GM23338 (cell line): ENCODE results near the gene ADAM10. TPM values are rescaled to one million over a fixed set of nuclear protein-coding genes. Genes with fewer than 3 reads are reported as not detected.

Experiments
- ATAC-seq: fragments of 200-7000 bp; cut with Tn5 transposase; 3 replicates; pipeline ENCODE4 v1.9.1; 2020
- DNase-seq: peaks from one replicate; pipeline ENCODE4 v3.0.0-alpha.2; 2015; ENCODE audit warnings: low spot score
- H2AFZ ChIP-seq: fragments of 200-600 bp; sonication (generic); 2 replicates; pipeline ENCODE4 v1.8.0; 2016; ENCODE audit warnings: antibody characterized with exemption, mild to moderate bottlenecking, moderate library complexity
- H3F3A ChIP-seq: fragments of 200-600 bp; sonication (generic); replicated peaks from 2 replicates; pipeline ENCODE4 v1.8.0; 2017; ENCODE audit warnings: antibody characterized with exemption, mixed run types, low read depth
- H3K27ac ChIP-seq: fragments of 200-600 bp; sonication (generic); 2 replicates; pipeline ENCODE4 v1.6.1; 2016; ENCODE audit warnings: low read depth
- H3K27me3 ChIP-seq: fragments of 200-600 bp; sonication (generic); 2 replicates; pipeline ENCODE4 v1.8.0; 2016; ENCODE audit warnings: mild to moderate bottlenecking, mixed run types, moderate library complexity; ENCODE audit not compliant: insufficient read depth
- H3K36me3 ChIP-seq: fragments of 200-600 bp; sonication (generic); 2 replicates; pipeline ENCODE4 v1.8.0; 2016; ENCODE audit warnings: mild to moderate bottlenecking; ENCODE audit not compliant: insufficient read depth
- H3K4me1 ChIP-seq: fragments of 200-600 bp; sonication (generic); 2 replicates; pipeline ENCODE4 v1.8.0; 2016; ENCODE audit warnings: mild to moderate bottlenecking, moderate library complexity; ENCODE audit not compliant: insufficient read depth
- H3K4me2 ChIP-seq: fragments of 200-600 bp; sonication (generic); 2 replicates; pipeline ENCODE4 v1.7.1; 2017; ENCODE audit warnings: mixed run types
- H3K4me3 ChIP-seq: fragments of 200-600 bp; sonication (generic); 2 replicates; pipeline ENCODE4 v1.6.1; 2016; ENCODE audit warnings: mixed run types
- H3K79me2 ChIP-seq: fragments of 200-600 bp; sonication (generic); replicated peaks from 2 replicates; pipeline ENCODE4 v1.8.0; 2017; ENCODE audit warnings: mild to moderate bottlenecking; ENCODE audit not compliant: insufficient read depth
- H3K9me2 ChIP-seq: fragments of 200-600 bp; sonication (generic); 2 replicates; pipeline ENCODE4 v1.8.0; 2017; ENCODE audit not compliant: insufficient read depth
- H4K20me1 ChIP-seq: fragments of 200-600 bp; sonication (generic); replicated peaks from 2 replicates; pipeline ENCODE4 v1.8.0; 2017; ENCODE audit warnings: mild to moderate bottlenecking; ENCODE audit not compliant: insufficient read depth
- H3K27ac Mint-ChIP-seq: 2 replicates; pipeline ENCODE4 v1.8.0; 2020; ENCODE audit warnings: inconsistent platforms, mild to moderate bottlenecking, moderate library complexity, mixed read lengths
- H3K27me3 Mint-ChIP-seq: 3 replicates; pipeline ENCODE4 v1.8.0; 2022; ENCODE audit warnings: low read depth, mild to moderate bottlenecking, moderate library complexity, mixed read lengths, inconsistent platforms; ENCODE audit not compliant: insufficient read depth, poor library complexity
- H3K36me3 Mint-ChIP-seq: 3 replicates; pipeline ENCODE4 v1.8.0; 2021; ENCODE audit warnings: low read depth, mild to moderate bottlenecking, inconsistent platforms, moderate library complexity, mixed read lengths
- H3K4me1 Mint-ChIP-seq: 3 replicates; pipeline ENCODE4 v1.8.0; 2020; ENCODE audit warnings: mild to moderate bottlenecking, inconsistent platforms, mixed read lengths
- H3K4me3 Mint-ChIP-seq: 3 replicates; pipeline ENCODE4 v1.8.0; 2021; ENCODE audit warnings: moderate library complexity, mild to moderate bottlenecking, inconsistent platforms, mixed read lengths
- H3K9me3 Mint-ChIP-seq: 3 replicates; pipeline ENCODE4 v1.8.0; 2020; ENCODE audit warnings: moderate library complexity, mild to moderate bottlenecking, inconsistent platforms, mixed read lengths
- CREB1 ChIP-seq: fragments of 250-450 bp; sonication (Bioruptor Pico); IDR thresholded peaks from 2 replicates; pipeline ENCODE4 v1.5.0; 2020; ENCODE audit warnings: low read depth, mild to moderate bottlenecking, moderate library complexity
- ETS1 ChIP-seq: IDR thresholded peaks from 2 replicates; pipeline ENCODE4 v1.6.1; 2016; ENCODE audit warnings: antibody characterized with exemption
- EZH2 ChIP-seq: fragments of 200-600 bp; sonication (generic); IDR thresholded peaks from one replicate; pipeline ENCODE4 v1.8.0; 2017; ENCODE audit warnings: antibody characterized with exemption, mild to moderate bottlenecking, low read depth; ENCODE audit not compliant: unreplicated experiment
- EZH2phosphoT487 ChIP-seq: fragments of 200-600 bp; sonication (generic); IDR thresholded peaks from one replicate; pipeline ENCODE4 v1.8.1; 2018; ENCODE audit warnings: antibody characterized with exemption; ENCODE audit not compliant: unreplicated experiment
- JUNB ChIP-seq: IDR thresholded peaks from one replicate; pipeline ENCODE4 v1.6.1; 2016; ENCODE audit warnings: antibody characterized with exemption; ENCODE audit not compliant: unreplicated experiment
- NANOG ChIP-seq: IDR thresholded peaks from 2 replicates; pipeline ENCODE4 v1.6.1; 2016; ENCODE audit warnings: antibody characterized with exemption, borderline replicate concordance
- POLR2AphosphoS5 ChIP-seq: IDR thresholded peaks from 2 replicates; pipeline ENCODE4 v1.6.1; 2016; ENCODE audit warnings: antibody characterized with exemption, low read depth
- REST ChIP-seq: IDR thresholded peaks from one replicate; pipeline ENCODE4 v1.6.1; 2018; ENCODE audit warnings: antibody characterized with exemption; ENCODE audit not compliant: unreplicated experiment
- STAT1 ChIP-seq: IDR thresholded peaks from one replicate; pipeline ENCODE4 v1.6.1; 2016; ENCODE audit warnings: antibody characterized with exemption; ENCODE audit not compliant: unreplicated experiment
- ZNF114 ChIP-seq: fragments of 250-450 bp; sonication (Bioruptor Pico); IDR thresholded peaks from 2 replicates; pipeline ENCODE4 v1.5.0; 2020; ENCODE audit warnings: mild to moderate bottlenecking, moderate library complexity
- ZNF331 ChIP-seq: fragments of 250-450 bp; sonication (Bioruptor Pico); IDR thresholded peaks from 2 replicates; pipeline ENCODE4 v1.5.0; 2020; ENCODE audit warnings: low read depth, mild to moderate bottlenecking, moderate library complexity
- polyA plus RNA-seq: library from polyadenylated mRNA; unstranded; fragments of >200 nt; fragmentation: Nextera tagmentation; extraction: Ambion mirVana; gene quantifications from 2 replicates; pipeline ENCODE4 v1.2.1, GENCODE V29; 2016
- total RNA-seq: library from RNA; depleted of rRNA; stranded (reverse); fragments of >200 nt; shearing (Covaris generic); gene quantifications from 2 replicates; pipeline ENCODE4 v1.2.3, GENCODE V29; 2014
- TF ChIP-seq, protein P1 (sequence below): fragments of 250-450 bp; sonication (Bioruptor Pico); IDR thresholded peaks from 2 replicates; pipeline ENCODE4 v1.5.0; 2020; ENCODE audit warnings: mild to moderate bottlenecking, moderate library complexity
- TF ChIP-seq, protein P2 (sequence below), 2 experiments: fragments of 200-600 bp in 1 of 2; sonication (generic) in 1 of 2; conservative IDR thresholded peaks; 2 replicates each; pipeline versions ENCODE4 v1.5.1 to v1.6.1; 2016 to 2017; ENCODE audit warnings: antibody characterized with exemption in 2 of 2, low read depth in 2 of 2, mild to moderate bottlenecking in 2 of 2, moderate library complexity in 1 of 2

Gene ADAM10
- total and polyA plus RNA-seq, 2 experiments from 2014 or later, result 25.0 to 114 TPM

DNA sequence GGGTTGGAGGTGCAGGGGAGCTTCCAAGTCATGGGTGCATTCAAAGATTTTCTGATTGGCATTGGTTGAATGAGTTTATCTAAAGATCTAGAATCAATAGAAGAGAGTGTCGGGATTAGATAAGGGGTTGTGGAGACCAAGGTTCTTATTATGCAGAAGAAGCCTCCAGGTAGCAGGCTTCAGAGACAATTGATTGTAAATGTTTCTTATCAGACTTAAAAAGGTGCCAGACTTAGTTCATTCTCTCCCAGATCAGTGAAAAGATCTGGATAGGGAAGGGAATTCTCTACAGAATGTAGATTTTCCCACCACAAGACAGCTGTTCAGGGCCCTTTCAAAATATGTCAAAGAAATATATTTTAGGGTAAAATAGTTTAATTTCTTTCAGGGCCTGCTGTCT lies 188.2 kb downstream of the ADAM10 start:
- no peak for ATAC-seq
- no peak for DNase-seq
- Histone ChIP-seq H3K9me2 (0 out of 2 replicates have a peak, but pooled peaks cover 5% of the 10 kb centered on the region), H3K4me1 (peaks cover 5% of the 10 kb centered on the region; the same call in 1 of the 2 replicates), H4K20me1 (no peaks in the 10 kb centered on the region), H2AFZ (no peak overlapping the region), H3F3A (no peaks in the 10 kb centered on the region), H3K27ac (no peak overlapping the region), H3K79me2 (no peaks in the 10 kb centered on the region), H3K4me2 (no peak overlapping the region), H3K27me3 (no peaks in the 10 kb centered on the region), H3K4me3 (no peak overlapping the region), H3K36me3 (no peaks in the 10 kb centered on the region; the same call in 1 of the 2 replicates)
- Mint-ChIP-seq H3K4me3 (no peak overlapping the region), H3K4me1 (peaks cover 12% of the 10 kb centered on the region), H3K9me3 (peaks cover 10% of the 10 kb centered on the region; the same call in 2 of the 3 replicates), H3K27ac (peak overlapping the region; percentile 18; the same call in 1 of the 2 replicates), H3K36me3 (peaks cover 5% of the 10 kb centered on the region; the same call in 1 of the 3 replicates), H3K27me3 (peaks cover 5% of the 10 kb centered on the region)
- TF ChIP-seq CREB1 (CRISPR knock-in tag) (no peak), ETS1 (no peak), REST (no peak), ZNF114 (no peak), EZH2phosphoT487 (no peak), STAT1 (no peak), EZH2 (no peak), JUNB (no peak), POLR2AphosphoS5 (no peak), NANOG (no peak), ZNF331 (no peak)
- TF ChIP-seq, protein P1, sequence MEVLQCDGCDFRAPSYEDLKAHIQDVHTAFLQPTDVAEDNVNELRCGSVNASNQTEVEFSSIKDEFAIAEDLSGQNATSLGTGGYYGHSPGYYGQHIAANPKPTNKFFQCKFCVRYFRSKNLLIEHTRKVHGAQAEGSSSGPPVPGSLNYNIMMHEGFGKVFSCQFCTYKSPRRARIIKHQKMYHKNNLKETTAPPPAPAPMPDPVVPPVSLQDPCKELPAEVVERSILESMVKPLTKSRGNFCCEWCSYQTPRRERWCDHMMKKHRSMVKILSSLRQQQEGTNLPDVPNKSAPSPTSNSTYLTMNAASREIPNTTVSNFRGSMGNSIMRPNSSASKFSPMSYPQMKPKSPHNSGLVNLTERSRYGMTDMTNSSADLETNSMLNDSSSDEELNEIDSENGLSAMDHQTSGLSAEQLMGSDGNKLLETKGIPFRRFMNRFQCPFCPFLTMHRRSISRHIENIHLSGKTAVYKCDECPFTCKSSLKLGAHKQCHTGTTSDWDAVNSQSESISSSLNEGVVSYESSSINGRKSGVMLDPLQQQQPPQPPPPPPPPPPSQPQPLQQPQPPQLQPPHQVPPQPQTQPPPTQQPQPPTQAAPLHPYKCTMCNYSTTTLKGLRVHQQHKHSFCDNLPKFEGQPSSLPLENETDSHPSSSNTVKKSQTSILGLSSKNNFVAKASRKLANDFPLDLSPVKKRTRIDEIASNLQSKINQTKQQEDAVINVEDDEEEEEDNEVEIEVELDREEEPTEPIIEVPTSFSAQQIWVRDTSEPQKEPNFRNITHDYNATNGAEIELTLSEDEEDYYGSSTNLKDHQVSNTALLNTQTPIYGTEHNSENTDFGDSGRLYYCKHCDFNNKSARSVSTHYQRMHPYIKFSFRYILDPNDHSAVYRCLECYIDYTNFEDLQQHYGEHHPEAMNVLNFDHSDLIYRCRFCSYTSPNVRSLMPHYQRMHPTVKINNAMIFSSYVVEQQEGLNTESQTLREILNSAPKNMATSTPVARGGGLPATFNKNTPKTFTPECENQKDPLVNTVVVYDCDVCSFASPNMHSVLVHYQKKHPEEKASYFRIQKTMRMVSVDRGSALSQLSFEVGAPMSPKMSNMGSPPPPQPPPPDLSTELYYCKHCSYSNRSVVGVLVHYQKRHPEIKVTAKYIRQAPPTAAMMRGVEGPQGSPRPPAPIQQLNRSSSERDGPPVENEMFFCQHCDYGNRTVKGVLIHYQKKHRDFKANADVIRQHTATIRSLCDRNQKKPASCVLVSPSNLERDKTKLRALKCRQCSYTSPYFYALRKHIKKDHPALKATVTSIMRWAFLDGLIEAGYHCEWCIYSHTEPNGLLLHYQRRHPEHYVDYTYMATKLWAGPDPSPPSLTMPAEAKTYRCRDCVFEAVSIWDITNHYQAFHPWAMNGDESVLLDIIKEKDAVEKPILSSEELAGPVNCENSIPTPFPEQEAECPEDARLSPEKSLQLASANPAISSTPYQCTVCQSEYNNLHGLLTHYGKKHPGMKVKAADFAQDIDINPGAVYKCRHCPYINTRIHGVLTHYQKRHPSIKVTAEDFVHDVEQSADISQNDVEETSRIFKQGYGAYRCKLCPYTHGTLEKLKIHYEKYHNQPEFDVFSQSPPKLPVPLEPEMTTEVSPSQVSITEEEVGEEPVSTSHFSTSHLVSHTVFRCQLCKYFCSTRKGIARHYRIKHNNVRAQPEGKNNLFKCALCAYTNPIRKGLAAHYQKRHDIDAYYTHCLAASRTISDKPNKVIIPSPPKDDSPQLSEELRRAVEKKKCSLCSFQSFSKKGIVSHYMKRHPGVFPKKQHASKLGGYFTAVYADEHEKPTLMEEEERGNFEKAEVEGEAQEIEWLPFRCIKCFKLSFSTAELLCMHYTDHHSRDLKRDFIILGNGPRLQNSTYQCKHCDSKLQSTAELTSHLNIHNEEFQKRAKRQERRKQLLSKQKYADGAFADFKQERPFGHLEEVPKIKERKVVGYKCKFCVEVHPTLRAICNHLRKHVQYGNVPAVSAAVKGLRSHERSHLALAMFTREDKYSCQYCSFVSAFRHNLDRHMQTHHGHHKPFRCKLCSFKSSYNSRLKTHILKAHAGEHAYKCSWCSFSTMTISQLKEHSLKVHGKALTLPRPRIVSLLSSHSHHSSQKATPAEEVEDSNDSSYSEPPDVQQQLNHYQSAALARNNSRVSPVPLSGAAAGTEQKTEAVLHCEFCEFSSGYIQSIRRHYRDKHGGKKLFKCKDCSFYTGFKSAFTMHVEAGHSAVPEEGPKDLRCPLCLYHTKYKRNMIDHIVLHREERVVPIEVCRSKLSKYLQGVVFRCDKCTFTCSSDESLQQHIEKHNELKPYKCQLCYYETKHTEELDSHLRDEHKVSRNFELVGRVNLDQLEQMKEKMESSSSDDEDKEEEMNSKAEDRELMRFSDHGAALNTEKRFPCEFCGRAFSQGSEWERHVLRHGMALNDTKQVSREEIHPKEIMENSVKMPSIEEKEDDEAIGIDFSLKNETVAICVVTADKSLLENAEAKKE (CRISPR knock-in tag), result no peak
- TF ChIP-seq, protein P2, sequence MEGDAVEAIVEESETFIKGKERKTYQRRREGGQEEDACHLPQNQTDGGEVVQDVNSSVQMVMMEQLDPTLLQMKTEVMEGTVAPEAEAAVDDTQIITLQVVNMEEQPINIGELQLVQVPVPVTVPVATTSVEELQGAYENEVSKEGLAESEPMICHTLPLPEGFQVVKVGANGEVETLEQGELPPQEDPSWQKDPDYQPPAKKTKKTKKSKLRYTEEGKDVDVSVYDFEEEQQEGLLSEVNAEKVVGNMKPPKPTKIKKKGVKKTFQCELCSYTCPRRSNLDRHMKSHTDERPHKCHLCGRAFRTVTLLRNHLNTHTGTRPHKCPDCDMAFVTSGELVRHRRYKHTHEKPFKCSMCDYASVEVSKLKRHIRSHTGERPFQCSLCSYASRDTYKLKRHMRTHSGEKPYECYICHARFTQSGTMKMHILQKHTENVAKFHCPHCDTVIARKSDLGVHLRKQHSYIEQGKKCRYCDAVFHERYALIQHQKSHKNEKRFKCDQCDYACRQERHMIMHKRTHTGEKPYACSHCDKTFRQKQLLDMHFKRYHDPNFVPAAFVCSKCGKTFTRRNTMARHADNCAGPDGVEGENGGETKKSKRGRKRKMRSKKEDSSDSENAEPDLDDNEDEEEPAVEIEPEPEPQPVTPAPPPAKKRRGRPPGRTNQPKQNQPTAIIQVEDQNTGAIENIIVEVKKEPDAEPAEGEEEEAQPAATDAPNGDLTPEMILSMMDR (conservative IDR thresholded peaks at IDR 0.05; ENCODE audit: low read depth in 2 of 2), result no peak
